Vagina (tissue), 2 donors: Measurements from ENCODE around the gene NCKAP5L. TPM values are rescaled to one million over a fixed set of nuclear protein-coding genes. Genes with fewer than 3 reads are reported as not detected.
"Not testable (repeated sequence)": the region's sequence is repeated elsewhere in the genome, so short reads cannot be mapped to it uniquely, and the experiment has no call there.

Source experiments
- DNase-seq, 2 donors: peaks; one replicate each; pipeline ENCODE4 v3.0.0-alpha.2; 2017; ENCODE audit errors: extremely low spot score in 2 of 2
- H3K27ac ChIP-seq: fragments of 200-600 bp; sonication (generic); one replicate; pipeline ENCODE4 v1.5.1; 2019
- H3K27me3 ChIP-seq: fragments of 200-600 bp; sonication (generic); one replicate; pipeline ENCODE4 v1.5.1; 2019
- H3K36me3 ChIP-seq, 2 donors: fragments of 200-600 bp; sonication (generic); one replicate each; pipeline ENCODE4 v1.5.1; 2017 to 2019
- H3K4me1 ChIP-seq: fragments of 200-600 bp; sonication (generic); one replicate; pipeline ENCODE4 v1.5.1; 2019
- H3K4me3 ChIP-seq, 2 donors: fragments of 200-600 bp; sonication (generic); 1 replicate in 1 of 2; 2 replicates in 1 of 2; pipeline ENCODE4 v1.5.1; 2016 to 2019
- H3K9me3 ChIP-seq: fragments of 200-600 bp; sonication (generic); one replicate; pipeline ENCODE4 v1.5.1; 2019
- POLR2A ChIP-seq, 2 donors: fragments of 450-650 bp; IDR thresholded peaks; one replicate each; pipeline ENCODE4 v1.6.1; 2017; ENCODE audit warnings: antibody characterized with exemption in 2 of 2, mild to moderate bottlenecking in 2 of 2, moderate library complexity in 2 of 2
- POLR2AphosphoS5 ChIP-seq, 2 donors: sonication (generic); formaldehyde crosslinking; IDR thresholded peaks; one replicate each; pipeline ENCODE4 v1.9.0; 2017; ENCODE audit warnings: antibody characterized with exemption in 2 of 2, mild to moderate bottlenecking in 2 of 2, low read depth in 1 of 2; ENCODE audit not compliant: insufficient read depth in 1 of 2
- intact Hi-C: fragments of 100-400 bp; cut with DNase I; formaldehyde crosslinking; loops from one replicate; pipeline ENCODE4 v1.15.1; 2023
- total RNA-seq: library from RNA; depleted of rRNA; stranded (reverse); fragments of >200 nt; gene quantifications from one replicate; pipeline ENCODE4 v1.2.3, GENCODE V29; 2016
- TF ChIP-seq, protein P1 (sequence below), 3 experiments: fragments of 450-650 bp in 2 of 3; fragments of 200-600 bp in 1 of 3; sonication (generic) in 1 of 3; IDR thresholded peaks; one replicate each; pipeline ENCODE4 v1.5.1; 2017 to 2019; ENCODE audit warnings: antibody characterized with exemption in 3 of 3, mild to moderate bottlenecking in 2 of 3, moderate library complexity in 2 of 3

NCKAP5L gene
- total RNA-seq, 1 donor from 2014 or later = 15.7 TPM

DNA sequence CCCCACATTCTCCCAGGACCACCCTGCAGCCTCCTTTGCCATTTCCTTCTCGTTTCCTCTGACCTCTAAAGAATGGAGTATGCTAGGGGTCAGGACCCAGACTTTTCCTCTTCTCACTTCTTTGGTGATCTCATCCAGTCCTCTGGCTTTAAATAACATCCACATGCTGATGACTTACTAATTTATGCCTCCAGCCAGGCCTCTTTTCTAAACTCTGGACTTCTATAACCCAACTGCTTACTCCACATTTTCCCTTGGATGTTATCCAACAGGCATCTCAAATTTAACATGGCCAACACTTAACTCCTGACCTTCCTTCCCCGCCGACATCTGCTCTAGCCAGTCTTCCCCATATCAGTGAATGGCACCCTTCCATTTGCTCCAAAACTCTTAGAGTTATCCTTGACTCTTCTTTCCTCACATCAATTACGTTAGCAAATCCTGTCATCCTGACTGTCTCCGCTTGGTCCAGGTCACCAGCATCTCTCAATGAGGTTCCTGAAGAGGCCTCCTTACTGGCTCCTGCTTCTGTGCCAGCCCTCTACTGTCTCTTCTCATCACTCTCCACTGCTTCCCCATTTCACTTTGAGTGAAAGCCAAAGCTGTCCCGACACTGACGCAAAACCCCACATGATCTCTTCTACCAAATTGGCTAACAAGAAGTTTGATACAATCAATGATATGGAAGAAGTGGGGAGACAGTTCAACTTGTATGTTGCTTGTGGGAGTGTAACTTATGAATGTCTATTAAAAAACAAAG lies 44.1 kb downstream of the NCKAP5L start:
- intact Hi-C loops = no loop called here
- TF ChIP-seq POLR2A (IDR thresholded peaks at IDR 0.05) = no peak
- no peak for TF ChIP-seq POLR2AphosphoS5 (IDR thresholded peaks at IDR 0.05; ENCODE audit: insufficient read depth in 1 of 2, low read depth in 1 of 2)
- TF ChIP-seq, protein P1, sequence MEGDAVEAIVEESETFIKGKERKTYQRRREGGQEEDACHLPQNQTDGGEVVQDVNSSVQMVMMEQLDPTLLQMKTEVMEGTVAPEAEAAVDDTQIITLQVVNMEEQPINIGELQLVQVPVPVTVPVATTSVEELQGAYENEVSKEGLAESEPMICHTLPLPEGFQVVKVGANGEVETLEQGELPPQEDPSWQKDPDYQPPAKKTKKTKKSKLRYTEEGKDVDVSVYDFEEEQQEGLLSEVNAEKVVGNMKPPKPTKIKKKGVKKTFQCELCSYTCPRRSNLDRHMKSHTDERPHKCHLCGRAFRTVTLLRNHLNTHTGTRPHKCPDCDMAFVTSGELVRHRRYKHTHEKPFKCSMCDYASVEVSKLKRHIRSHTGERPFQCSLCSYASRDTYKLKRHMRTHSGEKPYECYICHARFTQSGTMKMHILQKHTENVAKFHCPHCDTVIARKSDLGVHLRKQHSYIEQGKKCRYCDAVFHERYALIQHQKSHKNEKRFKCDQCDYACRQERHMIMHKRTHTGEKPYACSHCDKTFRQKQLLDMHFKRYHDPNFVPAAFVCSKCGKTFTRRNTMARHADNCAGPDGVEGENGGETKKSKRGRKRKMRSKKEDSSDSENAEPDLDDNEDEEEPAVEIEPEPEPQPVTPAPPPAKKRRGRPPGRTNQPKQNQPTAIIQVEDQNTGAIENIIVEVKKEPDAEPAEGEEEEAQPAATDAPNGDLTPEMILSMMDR (IDR thresholded peaks at IDR 0.05) = no peak
- H3K27me3 ChIP-seq = no peaks in the 10 kb centered on the region
- H3K36me3 ChIP-seq = no peaks in the 10 kb centered on the region
- H3K4me3 ChIP-seq = no peak overlapping the region
- H3K4me1 ChIP-seq = peaks cover 8% of the 10 kb centered on the region
- H3K27ac ChIP-seq = peak overlapping the region; percentile 65
- DNase-seq = no peak
- no peaks in the 10 kb centered on the region for H3K9me3 ChIP-seq

DNA sequence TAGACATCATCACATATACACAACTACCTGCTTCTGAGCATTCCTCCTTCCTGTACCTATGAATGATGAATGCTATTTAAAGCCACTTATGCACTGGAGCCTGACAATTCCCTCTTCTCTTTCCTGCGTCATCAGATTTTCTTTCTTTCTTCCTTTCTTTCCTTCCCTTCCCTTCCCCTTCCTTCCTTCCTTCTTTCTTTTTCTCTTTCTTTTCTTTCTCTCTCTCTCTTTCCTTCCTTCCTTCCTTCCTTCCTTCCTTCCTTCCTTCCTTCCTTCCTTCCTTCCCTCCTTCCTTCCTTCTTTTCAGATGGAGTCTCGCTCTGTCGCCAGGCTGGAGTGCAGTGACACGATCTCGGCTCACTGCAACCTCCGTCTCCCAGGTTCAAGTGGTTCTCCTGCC lies 47.3 kb downstream of the NCKAP5L start:
- H3K27ac ChIP-seq, intact Hi-C loops, H3K27me3 ChIP-seq, H3K36me3 ChIP-seq, H3K9me3 ChIP-seq, DNase-seq, H3K4me3 ChIP-seq: not testable (repeated sequence)
- peaks cover 17% of the 10 kb centered on the region for H3K4me1 ChIP-seq

DNA sequence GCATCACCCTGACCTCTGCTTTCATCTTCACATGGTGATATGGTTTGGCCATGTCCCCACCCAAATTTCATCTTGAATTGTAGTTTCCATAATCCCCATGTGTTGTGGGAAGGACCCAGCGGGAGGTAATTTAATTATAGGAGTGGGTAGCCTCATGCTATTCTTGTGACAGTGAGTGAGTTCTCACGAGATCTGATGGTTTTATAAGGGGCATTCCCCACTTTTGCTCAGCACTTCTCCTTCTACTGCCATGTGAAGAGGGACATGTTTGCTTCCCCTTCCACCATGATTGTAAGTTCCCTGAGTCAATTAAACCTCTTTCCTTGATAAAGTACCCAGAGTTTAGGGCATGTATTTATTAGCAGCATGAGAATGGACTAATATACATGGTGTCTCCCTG lies 48.6 kb downstream of the NCKAP5L start:
- H3K4me3 ChIP-seq = no peak overlapping the region
- no peak overlapping the region for H3K27ac ChIP-seq
- no peak for DNase-seq
- H3K36me3 ChIP-seq = no peaks in the 10 kb centered on the region
- no peaks in the 10 kb centered on the region for H3K27me3 ChIP-seq
- H3K4me1 ChIP-seq = peaks cover 13% of the 10 kb centered on the region
- intact Hi-C loops = loop anchor here (5.0 kb wide), 1 partner anchor 58 kb away; no protein-coding TSS in a partner anchor
- no peaks in the 10 kb centered on the region for H3K9me3 ChIP-seq
- no peak for TF ChIP-seq POLR2A (IDR thresholded peaks at IDR 0.05)
- TF ChIP-seq, protein P1 (IDR thresholded peaks at IDR 0.05) = no peak
- no peak for TF ChIP-seq POLR2AphosphoS5 (IDR thresholded peaks at IDR 0.05; ENCODE audit: insufficient read depth in 1 of 2, low read depth in 1 of 2)

DNA sequence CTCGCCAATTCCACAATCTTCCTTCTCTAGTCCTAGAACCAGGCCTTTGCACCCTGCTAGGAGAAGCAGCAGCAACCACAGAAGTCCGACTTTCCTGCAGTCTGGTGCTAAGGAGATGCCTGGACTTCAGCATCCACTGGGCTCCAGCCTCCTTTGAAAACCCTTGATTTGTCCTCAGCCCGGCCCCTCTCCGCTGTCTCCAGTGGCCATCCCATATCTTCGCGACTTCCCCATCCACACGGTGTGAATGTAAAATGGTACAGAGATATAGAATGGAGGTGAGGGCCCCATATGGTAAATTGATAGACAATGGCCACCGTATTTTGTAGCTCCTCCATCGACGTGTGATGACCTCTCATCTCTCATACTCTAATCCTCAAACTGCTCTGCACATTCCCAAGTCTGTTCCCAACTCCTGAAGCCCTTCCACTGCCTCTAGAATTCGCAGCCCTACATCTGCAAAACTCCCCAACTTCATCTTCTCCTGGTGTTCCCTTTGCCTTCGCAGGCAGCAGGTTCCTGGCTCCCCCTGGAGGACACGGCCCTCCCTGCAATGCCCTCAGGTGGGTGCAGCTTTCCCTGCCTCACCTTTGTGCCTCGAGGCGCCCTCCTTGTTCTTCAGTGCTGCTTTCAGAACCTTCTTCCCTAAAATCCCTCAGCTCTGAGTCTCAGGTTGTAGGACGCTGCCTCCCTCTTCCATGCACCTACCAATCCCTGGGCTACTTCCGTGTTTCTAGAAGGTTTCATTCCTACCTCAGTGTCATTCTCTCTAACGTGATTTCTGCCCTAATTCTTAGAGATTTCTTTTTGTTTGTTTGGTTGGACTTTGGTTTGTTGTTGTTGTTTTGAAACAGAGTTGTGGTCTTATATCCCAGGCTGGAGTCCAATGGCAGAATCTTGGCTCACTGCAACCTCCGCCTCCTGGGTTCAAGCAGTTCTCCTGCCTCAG lies 50.1 kb downstream of the NCKAP5L start:
- no peak overlapping the region for H3K27ac ChIP-seq
- TF ChIP-seq POLR2A (IDR thresholded peaks at IDR 0.05) = no peak
- TF ChIP-seq, protein P1 (IDR thresholded peaks at IDR 0.05) = peak in 2 of 3 experiments; percentile 38 to 46
- TF ChIP-seq POLR2AphosphoS5 (IDR thresholded peaks at IDR 0.05; ENCODE audit: insufficient read depth in 1 of 2, low read depth in 1 of 2) = no peak
- intact Hi-C loops = loop anchor here (5.0 kb wide), 1 partner anchor 59 kb away; no protein-coding TSS in a partner anchor
- no peak for DNase-seq
- peaks cover 9% of the 10 kb centered on the region for H3K4me1 ChIP-seq
- no peaks in the 10 kb centered on the region for H3K27me3 ChIP-seq
- H3K36me3 ChIP-seq = no peaks in the 10 kb centered on the region
- H3K9me3 ChIP-seq = no peaks in the 10 kb centered on the region
- H3K4me3 ChIP-seq = no peak overlapping the region

DNA sequence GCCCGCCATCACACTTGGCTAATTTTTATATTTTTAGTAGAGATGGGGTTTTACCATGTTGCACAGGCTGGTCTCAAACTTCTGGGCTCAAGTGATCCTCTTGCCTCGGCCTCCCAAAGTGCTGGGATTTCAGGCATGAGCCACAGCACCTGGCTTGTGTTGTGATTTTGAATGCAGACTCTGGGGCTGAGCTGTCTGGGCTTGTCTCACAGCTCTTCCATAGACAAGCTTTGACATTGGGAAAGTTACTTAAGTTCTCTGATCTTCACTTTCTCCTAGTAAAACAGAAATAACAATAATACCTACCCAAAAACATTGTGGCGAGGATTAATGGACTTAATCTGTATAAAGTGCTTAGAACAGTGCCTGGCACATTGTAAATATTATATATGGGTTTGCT lies 50.9 kb downstream of the NCKAP5L start:
- TF ChIP-seq, protein P1 (IDR thresholded peaks at IDR 0.05) = no peak
- TF ChIP-seq POLR2AphosphoS5 (IDR thresholded peaks at IDR 0.05; ENCODE audit: insufficient read depth in 1 of 2, low read depth in 1 of 2) (no peak), POLR2A (IDR thresholded peaks at IDR 0.05) (no peak)
- intact Hi-C loops = loop anchor here (5.0 kb wide), 1 partner anchor 60 kb away; no protein-coding TSS in a partner anchor
- DNase-seq = no peak

More for the DNA sequence above, 50.9 kb downstream of the NCKAP5L start:
- H3K9me3 ChIP-seq = no peaks in the 10 kb centered on the region
- no peaks in the 10 kb centered on the region for H3K36me3 ChIP-seq
- no peaks in the 10 kb centered on the region for H3K27me3 ChIP-seq
- no peak overlapping the region for H3K27ac ChIP-seq
- H3K4me1 ChIP-seq = peaks cover 9% of the 10 kb centered on the region
- no peak overlapping the region for H3K4me3 ChIP-seq
